Heart right ventricle (tissue), 16 donors: Measurements from ENCODE around the gene MAD2L1BP. TPM values are rescaled to one million over a fixed set of nuclear protein-coding genes. Genes with fewer than 3 reads are reported as not detected.
"Not testable (repeated sequence)": the region's sequence is repeated elsewhere in the genome, so short reads cannot be mapped to it uniquely, and the experiment has no call there.

Experiments used
- ATAC-seq, 8 donors: fragments of 200-7000 bp; cut with Tn5 transposase; one replicate each; pipeline ENCODE4 v1.9.1; 2020; ENCODE audit warnings: mild to moderate bottlenecking in 8 of 8, moderate library complexity in 8 of 8, moderate number of reproducible peaks in 1 of 8
- DNase-seq, 2 donors: peaks; one replicate each; pipeline ENCODE4 v3.0.0-alpha.2; 2020
- H3K27ac ChIP-seq, 10 donors: fragments of 200-600 bp; sonication (generic) in 2 of 10; one replicate each; pipeline versions ENCODE4 v1.5.0 to v1.8.0; 2020 to 2022; ENCODE audit warnings: mild to moderate bottlenecking in 3 of 10
- H3K27me3 ChIP-seq, 7 donors: fragments of 200-600 bp; one replicate each; pipeline ENCODE4 v1.8.0; 2021 to 2022; ENCODE audit warnings: mild to moderate bottlenecking in 2 of 7
- H3K36me3 ChIP-seq, 9 donors: fragments of 200-600 bp; sonication (generic) in 1 of 9; one replicate each; pipeline versions ENCODE4 v1.5.0 to v1.8.0; 2020 to 2022; ENCODE audit warnings: mild to moderate bottlenecking in 2 of 9
- H3K4me1 ChIP-seq, 9 donors: fragments of 200-600 bp; sonication (generic) in 1 of 9; one replicate each; pipeline versions ENCODE4 v1.5.0 to v1.8.0; 2020 to 2022; ENCODE audit warnings: mild to moderate bottlenecking in 4 of 9
- H3K4me3 ChIP-seq, 10 donors: fragments of 200-600 bp; sonication (generic) in 2 of 10; one replicate each; pipeline versions ENCODE4 v1.5.0 to v1.8.0; 2020 to 2022; ENCODE audit warnings: mild to moderate bottlenecking in 7 of 10, moderate library complexity in 2 of 10
- H3K9me3 ChIP-seq, 11 donors: fragments of 200-600 bp in 10 of 11; sonication (generic) in 2 of 11; one replicate each; pipeline versions ENCODE4 v1.5.0 to v1.8.0; 2013 to 2022; ENCODE audit warnings: mild to moderate bottlenecking in 2 of 11, control low read depth in 1 of 11, moderate library complexity in 1 of 11
- CTCF ChIP-seq, 9 donors: fragments of 200-600 bp; sonication (generic) in 2 of 9; IDR thresholded peaks; one replicate each; pipeline versions ENCODE4 v1.5.0 to v1.8.0; 2021 to 2022; ENCODE audit warnings: antibody characterized with exemption in 9 of 9, mild to moderate bottlenecking in 5 of 9, moderate library complexity in 1 of 9
- WGBS, 2 donors: extraction: QIAGEN DNeasy Blood & Tissue Kit; methylation state at CpG; one replicate each; pipeline ENCODE4 v1.1.7; 2013; ENCODE audit warnings: inconsistent platforms in 1 of 2; 5-methylcytosine and 5-hydroxymethylcytosine counted together
- intact Hi-C, 10 donors: fragments of 100-400 bp; cut with DNase I; formaldehyde crosslinking; loops; one replicate each; pipeline versions ENCODE4 v1.11.1 to v1.14.2; 2022
- long read RNA-seq, 3 donors: library from polyadenylated mRNA; unstranded; transcript quantifications; one replicate each; pipeline ENCODE4 v2.0.0, GENCODE V29; 2020 to 2021
- polyA plus RNA-seq, 2 donors: library from polyadenylated mRNA; stranded (reverse); fragments of 200-250 nt; gene quantifications; one replicate each; pipeline ENCODE4 v1.2.3, GENCODE V29; 2013
- total RNA-seq, 10 donors: library from RNA; stranded (reverse); fragmentation: NEBNext Ultra II Directional in 3 of 10; extraction: Animal tissue kit (Norgen Biotek cat#: 25700) in 3 of 10; gene quantifications; one replicate each; pipeline versions ENCODE4 v1.2.1 to v1.2.4, GENCODE V29; 2021 to 2023
- donor health status: Arrhythmogenic right ventricular cardiomyopathy.
- donor health status: ischemic (EF 13 %, LVEDD 7.1; RV severe dilation, severe dysfunction).
- donor health status: healthy with polysubstance abuse.
- donor health status: DM: no; HTN: yes; CAD: no.
- donor health status: DM: no; HTN: no; CAD: no.
- donor health status: ischemic (EF 25% LVEDD 6.9; RV normal size, moderate dysfunction).
- donor health status: ischemic (EF 25% LVEDD 5.7; RV mildly dilated, moderate dysfunction).
- donor health status: healthy.
- donor health status: DM: yes; HTN: yes; CAD: no.
- donor health status: Ischemic cardiomyopathy.
- donor health status: ischemic (EF 35%, LVEDD 5.7; RV mildly dilated, moderate dysfunction).
- donor health status: nonischemic (EF 11% LVEDD 7.7; RV severe dilation, severe dysfunction).
- donor health status: DM: yes; HTN: yes; CAD: no.
- donor health status: PGD.
- donor health status: ischemic (EF 29% LVEDD 5.4; RV normal size, mild dysfunction).
- donor health status: nonischemic (EF 23%, LVEDD 6.1; RV moderate dilation, normal function).

MAD2L1BP gene
- 10 to 100 TPM; 20.7 to 34.8 (median 28.1) TPM for total RNA-seq
- 10 to 100 TPM; 13.5 to 29.2 TPM for polyA plus RNA-seq
- long read RNA-seq, donor 1, transcript MAD2L1BP-201 (3 exons, 1,301 nt), result major isoform, 18 of 21 reads
- long read RNA-seq, donor 1, partial matches to known transcripts, result 3 of 21 reads
- long read RNA-seq, donor 1, other reads (novel, unspliced or antisense), result 0 of 21 reads
- long read RNA-seq, donor 2, transcript MAD2L1BP-201 (3 exons, 1,301 nt), result major isoform, 9 of 17 reads
- long read RNA-seq, donor 2, partial matches to known transcripts, result 8 of 17 reads
- long read RNA-seq, donor 2, other reads (novel, unspliced or antisense), result 0 of 17 reads
- long read RNA-seq, donor 3, transcript MAD2L1BP-201 (3 exons, 1,301 nt), result major isoform, 39 of 44 reads
- long read RNA-seq, donor 3, partial matches to known transcripts, result 5 of 44 reads
- long read RNA-seq, donor 3, other reads (novel, unspliced or antisense), result 0 of 44 reads

DNA sequence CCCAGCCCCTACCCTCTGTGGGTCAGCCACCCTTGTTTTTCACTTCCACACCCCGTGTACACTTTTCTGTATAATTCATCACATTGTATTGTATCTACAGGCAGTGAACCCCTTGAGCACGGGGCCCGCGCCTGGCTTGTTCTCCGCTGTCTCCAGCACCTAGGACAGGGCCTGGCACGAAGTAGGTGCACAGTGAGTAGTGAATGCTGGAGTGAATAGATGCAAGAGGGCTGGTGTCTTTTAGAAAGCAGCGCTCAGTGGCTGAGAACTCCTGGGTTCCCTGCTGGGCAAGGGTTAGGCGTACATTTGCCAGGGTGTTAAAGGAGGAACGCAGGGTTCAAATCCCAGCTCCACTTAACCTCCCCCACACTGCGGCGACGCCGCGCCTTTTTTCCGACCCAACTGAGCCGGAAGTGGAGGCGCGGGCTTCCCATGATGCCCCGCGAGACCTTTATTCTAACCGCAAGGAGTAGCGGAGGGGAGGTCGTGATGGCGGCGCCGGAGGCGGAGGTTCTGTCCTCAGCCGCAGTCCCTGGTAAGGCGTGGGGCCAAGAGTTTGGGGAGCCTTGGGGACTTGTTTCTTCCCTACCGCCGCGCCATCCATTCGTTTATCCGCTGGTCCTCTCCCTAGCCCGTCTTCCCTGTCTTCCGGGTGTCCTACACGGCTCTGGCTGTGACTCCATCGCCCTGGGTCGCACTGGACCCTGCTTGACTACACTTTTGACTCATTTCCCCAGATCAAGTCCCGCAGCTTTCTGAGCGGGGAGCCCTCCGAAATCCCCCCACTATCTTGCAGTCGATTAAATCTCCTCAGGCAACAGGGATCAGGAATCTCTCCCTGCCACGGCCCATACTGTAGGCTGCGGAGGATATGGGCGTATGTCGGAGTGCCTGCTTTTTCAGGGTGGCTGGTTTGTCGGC lies at the start of gene MAD2L1BP:
Gene MAD2L1BP (plus strand): TSS at position 454 of the 921 bp plus-strand sequence. CDS start 36 bp downstream, at position 490.
- Histone ChIP-seq H3K27me3 (no peaks in the 10 kb centered on the region), H3K4me3 (peak within 1 kb of the TSS; percentile 53 to 95 (median 80)), H3K4me1 (peaks cover 11 to 58% (median 42%) of the 10 kb centered on the region in 9 donors), H3K36me3 (peaks cover 0 to 42% (median 20%) of the 10 kb centered on the region in 9 donors), H3K27ac (peak within 1 kb of the TSS; percentile 49 to 97 (median 90)), H3K9me3 (no peaks in the 10 kb centered on the region)
- TF ChIP-seq CTCF (IDR thresholded peaks at IDR 0.05), result no peak
- intact Hi-C loops, result no loop called here
- DNase-seq (peak; percentile 86), ATAC-seq (peak; percentile 86 to 96 (median 94))
- WGBS, 2 donors, result 4% methylated on average over 48 of the region's 48 CpGs

GRCh38 chr6:43588194-43588593 lies 47.4 kb upstream of the MAD2L1BP start:
- H3K4me3 ChIP-seq, result no peak overlapping the region
- no peaks in the 10 kb centered on the region for H3K4me1 ChIP-seq
- H3K27ac ChIP-seq, result no peak overlapping the region
- no peak for DNase-seq
- intact Hi-C loops, result no loop called here
- TF ChIP-seq CTCF (IDR thresholded peaks at IDR 0.05), result no peak
- no peak for ATAC-seq
- no peaks in the 10 kb centered on the region for H3K9me3 ChIP-seq
- no peaks in the 10 kb centered on the region for H3K27me3 ChIP-seq
- WGBS, 2 donors, result 97 to 98% methylated on average over 5 of the region's 5 CpGs
- H3K36me3 ChIP-seq, result peaks cover 0 to 100% (median 33%) of the 10 kb centered on the region in 9 donors

DNA sequence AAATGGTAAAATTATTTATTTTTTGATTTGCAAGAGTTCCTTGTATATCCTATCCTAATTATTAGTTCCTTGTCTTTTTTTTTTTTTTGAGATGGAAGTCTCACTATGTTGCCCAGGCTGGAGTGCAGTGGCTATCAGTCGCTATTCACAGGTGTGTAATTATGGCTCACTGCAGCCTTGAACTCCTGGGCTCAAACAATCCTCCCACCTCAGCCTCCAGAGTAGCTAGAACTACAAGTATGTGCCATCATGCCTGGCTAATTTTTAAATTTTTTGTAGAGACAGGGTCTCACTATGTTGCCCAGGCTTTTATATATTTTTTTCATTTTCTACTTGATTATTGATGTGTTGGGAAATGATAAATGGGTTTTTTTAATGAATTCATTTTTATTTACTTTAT lies 46.1 kb upstream of the MAD2L1BP start:
- H3K27me3 ChIP-seq, ATAC-seq, H3K4me3 ChIP-seq, H3K9me3 ChIP-seq, H3K27ac ChIP-seq, intact Hi-C loops, DNase-seq, H3K4me1 ChIP-seq: not testable (repeated sequence)
- H3K36me3 ChIP-seq, result peaks cover 0 to 90% (median 20%) of the 10 kb centered on the region in 9 donors
- 92 to 100% methylated on average over 1 of the region's 1 CpG for WGBS, 2 donors

- ATAC-seq, result no peak
- peaks cover 0 to 81% (median 8%) of the 10 kb centered on the region in 9 donors for H3K36me3 ChIP-seq
Measured at GRCh38 chr6:43593938-43594337, 41.7 kb upstream of the MAD2L1BP start.

More at GRCh38 chr6:43593938-43594337, 41.7 kb upstream of the MAD2L1BP start:
- Histone ChIP-seq H3K4me3 (no peak overlapping the region), H3K27ac (no peak overlapping the region), H3K9me3 (no peaks in the 10 kb centered on the region), H3K27me3 (no peaks in the 10 kb centered on the region), H3K4me1 (no peaks in the 10 kb centered on the region)
- no peak for TF ChIP-seq CTCF (IDR thresholded peaks at IDR 0.05)
- intact Hi-C loops, result no loop called here
- DNase-seq, result no peak
- WGBS, 2 donors, result 77 to 88% methylated on average over 1 of the region's 1 CpG
